Right lobe of liver (tissue), 6 donors: ENCODE data around the gene VAV2. TPM values are rescaled to one million over a fixed set of nuclear protein-coding genes. Genes with fewer than 3 reads are reported as not detected.

Experiments used
- ATAC-seq, 4 donors: fragments of 200-7000 bp; cut with Tn5 transposase; one replicate each; pipeline ENCODE4 v1.9.1; 2020; ENCODE audit warnings: mild to moderate bottlenecking in 4 of 4, moderate library complexity in 4 of 4
- DNase-seq, 3 donors: peaks; one replicate each; pipeline ENCODE4 v3.0.0-alpha.2; 2020
- H3K27ac ChIP-seq, 3 donors: fragments of 200-600 bp; one replicate each; pipeline ENCODE4 v1.8.0; 2022
- H3K27me3 ChIP-seq, 2 donors: fragments of 200-600 bp; one replicate each; pipeline ENCODE4 v1.8.0; 2022
- H3K36me3 ChIP-seq, 4 donors: fragments of 200-600 bp; sonication (generic) in 1 of 4; one replicate each; pipeline versions ENCODE4 v1.5.1 to v1.8.0; 2017 to 2022; ENCODE audit warnings: control low read depth in 1 of 4
- H3K4me1 ChIP-seq, 4 donors: fragments of 200-600 bp; sonication (generic) in 1 of 4; one replicate each; pipeline versions ENCODE4 v1.5.1 to v1.8.0; 2017 to 2022; ENCODE audit warnings: control low read depth in 1 of 4
- H3K4me3 ChIP-seq, 3 donors: fragments of 200-600 bp; one replicate each; pipeline ENCODE4 v1.8.0; 2022
- H3K9me3 ChIP-seq, 4 donors: fragments of 200-600 bp; sonication (generic) in 1 of 4; one replicate each; pipeline versions ENCODE4 v1.5.1 to v1.8.0; 2017 to 2022; ENCODE audit warnings: control low read depth in 1 of 4
- CTCF ChIP-seq, 4 donors: fragments of 200-600 bp in 3 of 4; fragments of 450-650 bp in 1 of 4; IDR thresholded peaks; one replicate each; pipeline versions ENCODE4 v1.5.1 to v1.8.0; 2016 to 2022; ENCODE audit warnings: antibody characterized with exemption in 4 of 4, mild to moderate bottlenecking in 2 of 4
- POLR2A ChIP-seq: fragments of 450-650 bp; IDR thresholded peaks from one replicate; pipeline ENCODE4 v1.6.1; 2017; ENCODE audit warnings: antibody characterized with exemption, mild to moderate bottlenecking
- WGBS: methylation state at CpG from one replicate; pipeline ENCODE4 v1.1.6; 2018; ENCODE audit warnings: low coverage, low lambda C conversion rate; ENCODE audit not compliant: insufficient coverage; ENCODE audit errors: missing lambda C conversion rate; 5-methylcytosine and 5-hydroxymethylcytosine counted together
- intact Hi-C, 2 donors: fragments of 100-400 bp; cut with DNase I; formaldehyde crosslinking; loops; one replicate each; pipeline versions ENCODE4 v1.11.2 to v1.14.1; 2022
- total RNA-seq, 6 experiments: library from RNA; depleted of rRNA in 2 of 6; stranded (reverse); fragments of >200 nt in 2 of 6; fragmentation: NEBNext Ultra II Directional in 3 of 6; extraction: Animal tissue kit (Norgen Biotek cat#: 25700) in 3 of 6; gene quantifications; one replicate each; pipeline versions ENCODE4 v1.1.0 to v1.2.4, GENCODE V29; 2016 to 2023
- donor health status: DM: no; HTN: yes; CAD: no.
- donor health status: DM: no; HTN: no; CAD: no.
- donor health status: DM: no; HTN: no; CAD: no.
- donor health status: DM: no; HTN: yes; CAD: no.
- donor health status: DM: no; HTN: yes; CAD: no.

VAV2 gene
- total RNA-seq, 6 experiments from 2014 or later = 30.1 to 44.3 (median 34.9) TPM

DNA sequence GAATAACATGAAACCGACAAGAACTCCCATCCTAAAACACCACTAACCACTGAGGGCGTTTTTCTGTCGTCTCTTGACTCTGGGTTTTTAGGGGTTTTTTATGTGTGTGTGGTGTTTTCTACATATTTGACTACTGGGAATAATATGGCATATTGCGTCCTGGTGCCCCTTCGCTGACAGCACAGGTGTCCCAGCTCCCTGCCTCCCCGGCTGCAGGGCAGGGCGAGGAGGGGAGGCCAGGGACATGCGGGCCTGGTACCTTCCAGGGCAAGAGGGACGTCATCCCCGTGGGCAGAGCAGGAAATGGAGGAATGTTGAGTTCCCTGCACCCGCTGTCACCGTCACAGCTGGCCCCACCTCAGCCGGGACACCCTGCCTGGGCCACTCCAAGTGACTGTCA lies 34.8 kb downstream of the VAV2 start:
- no peak for TF ChIP-seq POLR2A
- TF ChIP-seq CTCF (IDR thresholded peaks at IDR 0.05) = no peak
- ATAC-seq (no peak), DNase-seq (peak in 2 of 3 donors; percentile 8 to 30)
- no peak overlapping the region for H3K27ac ChIP-seq
- peaks cover 0 to 18% (median 7%) of the 10 kb centered on the region in 4 donors for H3K4me1 ChIP-seq
- no peaks in the 10 kb centered on the region for H3K9me3 ChIP-seq
- WGBS = 62% methylated on average over 12 of the region's 13 CpGs
- no peaks in the 10 kb centered on the region for H3K36me3 ChIP-seq
- intact Hi-C loops = no loop called here
- H3K4me3 ChIP-seq = no peak overlapping the region
- no peaks in the 10 kb centered on the region for H3K27me3 ChIP-seq

DNA sequence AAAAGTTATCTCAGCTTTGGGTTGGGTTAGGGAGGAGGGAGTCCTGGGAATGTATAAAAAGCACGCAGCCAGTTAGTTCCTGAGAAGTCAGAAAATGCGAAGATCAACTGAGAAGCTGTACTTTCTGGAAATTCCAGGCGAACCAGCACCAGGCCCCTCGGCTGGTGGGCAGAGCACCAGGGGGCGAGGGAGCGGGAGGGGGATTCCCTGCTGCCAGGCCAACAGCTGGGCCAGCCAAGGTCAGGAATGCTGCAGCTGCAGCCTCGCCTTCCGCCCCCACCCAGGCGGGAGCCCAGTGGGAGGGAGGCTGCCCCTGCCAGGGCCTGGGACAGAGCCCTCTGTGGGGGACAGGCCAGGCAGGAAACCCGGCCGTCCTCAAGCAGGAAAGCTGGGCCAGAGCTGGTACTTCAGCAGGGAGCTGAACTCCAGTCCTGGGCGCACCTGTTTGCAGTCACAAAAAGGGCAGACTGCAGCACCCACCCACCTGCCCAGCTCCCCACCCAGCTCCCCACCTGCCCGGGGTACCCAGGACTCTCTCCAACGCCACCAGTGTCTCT lies 35.5 kb downstream of the VAV2 start:
- H3K27ac ChIP-seq = peak overlapping the region in 2 of 3 donors; percentile 22 to 40
- no peak overlapping the region for H3K4me3 ChIP-seq
- DNase-seq (peak in 2 of 3 donors; percentile 22 to 53), ATAC-seq (peak; percentile 30 to 47 (median 36))
- H3K4me1 ChIP-seq = peaks cover 0 to 15% (median 8%) of the 10 kb centered on the region in 4 donors
- H3K27me3 ChIP-seq = no peaks in the 10 kb centered on the region
- no peak for TF ChIP-seq CTCF (IDR thresholded peaks at IDR 0.05)
- TF ChIP-seq POLR2A = no peak
- H3K9me3 ChIP-seq = no peaks in the 10 kb centered on the region
- intact Hi-C loops = no loop called here
- WGBS = 35% methylated on average over 4 of the region's 14 CpGs
- no peaks in the 10 kb centered on the region for H3K36me3 ChIP-seq

DNA sequence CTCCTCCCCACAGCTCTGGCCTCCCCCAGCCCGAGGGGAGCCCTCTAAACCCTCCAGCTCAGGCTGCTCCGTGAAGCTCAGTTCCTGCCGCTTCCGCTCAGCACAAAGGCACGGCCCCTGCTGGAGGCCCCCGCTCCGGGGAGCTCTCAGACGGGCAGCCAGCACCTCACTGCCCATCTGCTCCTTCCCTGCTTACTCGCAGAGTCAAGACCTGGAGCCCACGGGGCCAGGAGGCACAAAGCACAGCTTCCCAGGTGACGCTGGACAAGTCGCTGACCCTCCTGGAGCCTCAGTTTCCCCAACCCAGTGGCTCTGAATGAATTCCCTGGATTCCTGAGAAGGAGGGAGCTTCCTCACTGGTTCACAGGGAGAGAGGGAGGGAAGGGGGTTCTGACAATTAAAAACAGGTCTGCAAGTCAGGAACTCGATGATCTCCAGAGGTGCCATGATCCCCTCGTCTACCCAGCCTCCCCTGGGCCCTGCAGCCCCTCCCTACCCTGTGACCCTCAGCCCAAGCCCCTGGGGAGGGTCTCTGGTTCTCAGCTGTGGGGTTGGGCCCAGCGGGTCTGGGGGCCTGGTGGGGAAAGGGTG lies 36.2 kb downstream of the VAV2 start:
- DNase-seq (peak in 2 of 3 donors; percentile 34 to 55), ATAC-seq (peak in 3 of 4 donors; percentile 7 to 16 (median 8))
- WGBS = 30% methylated on average over 12 of the region's 15 CpGs
- Histone ChIP-seq H3K4me1 (peaks cover 0 to 18% (median 5%) of the 10 kb centered on the region in 4 donors), H3K4me3 (no peak overlapping the region), H3K27ac (peak overlapping the region in 2 of 3 donors; percentile 22 to 40), H3K27me3 (no peaks in the 10 kb centered on the region), H3K9me3 (no peaks in the 10 kb centered on the region), H3K36me3 (no peaks in the 10 kb centered on the region)
- intact Hi-C loops = no loop called here
- TF ChIP-seq POLR2A = no peak
- TF ChIP-seq CTCF (IDR thresholded peaks at IDR 0.05) = no peak

DNA sequence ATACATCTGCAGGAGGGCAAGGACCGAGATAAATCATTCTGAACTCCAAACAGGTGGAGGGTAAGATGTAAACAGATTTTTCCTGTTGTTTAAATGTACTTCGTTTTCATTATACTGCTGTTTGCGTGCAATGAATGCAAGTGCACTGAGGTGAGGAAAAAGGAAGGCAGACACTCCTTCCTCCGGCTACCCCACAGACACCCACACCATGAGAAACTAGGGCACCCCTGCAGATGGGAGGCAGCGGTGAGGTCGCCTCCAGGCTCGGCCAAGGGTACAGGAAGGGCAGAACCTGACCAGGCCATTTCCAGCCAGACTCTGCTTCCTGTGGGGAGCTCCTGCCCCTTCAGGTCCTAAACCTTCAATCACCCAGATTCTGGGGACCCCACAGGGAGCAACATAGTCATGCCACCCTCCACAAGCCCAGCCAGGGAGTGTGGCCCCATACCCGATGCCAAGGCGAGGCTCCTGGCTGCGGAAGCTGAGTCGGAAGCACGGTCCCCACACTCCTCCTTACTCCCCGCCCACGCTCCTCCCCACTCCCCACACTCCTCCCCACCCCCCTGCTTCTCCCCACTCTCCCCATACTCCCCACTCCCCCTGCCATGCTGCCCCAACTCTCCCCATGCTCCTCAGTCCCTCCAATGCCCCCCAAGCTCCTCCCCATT lies 37.1 kb downstream of the VAV2 start:
- TF ChIP-seq CTCF (IDR thresholded peaks at IDR 0.05) (no peak), POLR2A (no peak)
- peaks cover 0 to 10% (median under 1%) of the 10 kb centered on the region in 4 donors for H3K4me1 ChIP-seq
- DNase-seq (peak in 2 of 3 donors; percentile 21 to 49), ATAC-seq (peak in 2 of 4 donors; percentile 8 to 19)
- no peak overlapping the region for H3K27ac ChIP-seq
- WGBS = 51% methylated on average over 9 of the region's 14 CpGs
- H3K27me3 ChIP-seq = no peaks in the 10 kb centered on the region
- intact Hi-C loops = no loop called here
- H3K36me3 ChIP-seq = no peaks in the 10 kb centered on the region
- no peak overlapping the region for H3K4me3 ChIP-seq
- H3K9me3 ChIP-seq = no peaks in the 10 kb centered on the region
